ENCODE measurements around the gene FNDC3B. TPM values are rescaled to one million over a fixed set of nuclear protein-coding genes. Genes with fewer than 3 reads are reported as not detected.

FNDC3B gene
- total and polyA plus RNA-seq, 2 of the 8 experiments (the other 6 are each of a cell fraction or from before 2014, with no cell fraction given): 14.1 to 44.4 TPM

GRCh38 chr3:172132159-172132586 is 92.8 kb downstream of the FNDC3B start:
- Histone ChIP-seq H4K5ac (ENCODE audit: insufficient read length, low read depth, low read length) (no peak overlapping the region), H3K56ac (replicated peaks; ENCODE audit: insufficient read length, low read depth, low read length) (no peak overlapping the region), H3K4me2 (ENCODE audit: insufficient read depth in 1 of 2, low read depth in 2 of 2, low read length in 2 of 2) (no peak overlapping the region), H2AK5ac (ENCODE audit: low read depth, low read length) (no peak overlapping the region), H3K4me3 (ENCODE audit: extremely low read depth in 1 of 4, insufficient read depth in 2 of 4, low read depth in 3 of 4, low read length in 4 of 4) (no peak overlapping the region), H3K79me1 (ENCODE audit: low read depth, low read length) (peaks cover 5% of the 10 kb centered on the region; the same call in 1 of the 2 replicates), H3K27me3 (replicated peaks in 1 of 4; ENCODE audit: control insufficient read depth in 3 of 4, extremely low read depth in 1 of 4, insufficient read depth in 3 of 4, low read length in 3 of 4) (no peaks in the 10 kb centered on the region), H3K9ac (replicated peaks in 1 of 4; ENCODE audit: extremely low read depth in 1 of 4, low read depth in 3 of 4, low read length in 3 of 4) (no peak overlapping the region), H2BK15ac (ENCODE audit: low read length) (no peak overlapping the region), H3K4me1 (replicated peaks in 1 of 4; ENCODE audit: control insufficient read depth in 3 of 4, insufficient read depth in 4 of 4, low read length in 3 of 4) (peaks cover 3 to 10% (median 7%) of the 10 kb centered on the region in 4 experiments; a peak in 6 of 7 replicates), H3K14ac (ENCODE audit: insufficient read length) (no peak overlapping the region), H3K79me2 (ENCODE audit: control insufficient read depth in 1 of 2, insufficient read depth in 2 of 2, low read length in 2 of 2) (peaks cover 0 to 46% of the 10 kb centered on the region in 2 experiments), H3K36me3 (ENCODE audit: control insufficient read depth in 2 of 4, insufficient read depth in 4 of 4, low read length in 3 of 4) (peaks cover 0 to 3% (median 1%) of the 10 kb centered on the region in 4 experiments; a peak in 3 of 8 replicates), H4K8ac (ENCODE audit: extremely low read depth, insufficient read depth, low read length) (no peak overlapping the region), H3K4ac (replicated peaks; ENCODE audit: insufficient read length, low read depth, low read length) (no peak overlapping the region), H4K91ac (replicated peaks; ENCODE audit: insufficient read length, low read length) (no peak overlapping the region), H2BK5ac (ENCODE audit: low read depth, low read length) (no peak overlapping the region), H3K18ac (ENCODE audit: extremely low read depth, low read length) (no peak overlapping the region), H2BK12ac (ENCODE audit: low read depth, low read length) (no peak overlapping the region), H3K23me2 (ENCODE audit: low read depth, low read length) (no peaks in the 10 kb centered on the region), H2BK120ac (replicated peaks; ENCODE audit: low read depth, low read length) (no peak overlapping the region), H4K20me1 (replicated peaks in 1 of 2; ENCODE audit: control insufficient read depth in 1 of 2, insufficient read depth in 2 of 2, low read length in 2 of 2) (no peaks in the 10 kb centered on the region), H3K27ac (ENCODE audit: low read depth, low read length) (no peak overlapping the region), H3K9me3 (ENCODE audit: insufficient read depth in 2 of 2, low read depth in 1 of 2, low read length in 1 of 2) (no peaks in the 10 kb centered on the region), H3K23ac (ENCODE audit: insufficient read length) (no peak overlapping the region), H2BK20ac (ENCODE audit: low read length) (no peak overlapping the region), H2AFZ (ENCODE audit: low read length) (no peak overlapping the region)
- 87% methylated on average over 4 of the region's 4 CpGs; no CpG with 5 or more reads in 1 of the 2 experiments for WGBS, 2 experiments (ENCODE audit: extremely low coverage in 1 of 2, insufficient coverage in 1 of 2, insufficient read length in 1 of 2, insufficient replicate concordance in 2 of 2, low coverage in 1 of 2, low lambda C conversion rate in 2 of 2, missing lambda C conversion rate in 1 of 2)
- CTCF ChIA-PET (ENCODE audit: partially characterized antibody): interaction anchor here (0.8 to 1.2 kb wide), 2 partner anchors 8 to 156 kb away, joined by 3 to 4 read pairs; no protein-coding TSS in a partner anchor
- DNase-seq (ENCODE audit: low read depth in 1 of 2, low spot score in 2 of 2): no peak
- no peak for FAIRE-seq
- POLR2A ChIA-PET (ENCODE audit: partially characterized antibody): no interaction called here
- TF ChIP-seq TBP (IDR thresholded peaks at IDR 0.05; ENCODE audit: low read depth, low read length) (no peak), E2F6 (IDR thresholded peaks at IDR 0.05) (no peak), KDM4A (IDR thresholded peaks at IDR 0.05; ENCODE audit: low read depth, low read length, severe bottlenecking) (no peak), POLR2A (IDR thresholded peaks at IDR 0.05; ENCODE audit: control extremely low read depth in 1 of 2, low read depth in 2 of 2, low read length in 2 of 2) (no peak), TEAD4 (IDR thresholded peaks at IDR 0.05; ENCODE audit: low read depth, low read length) (no peak), HDAC2 (IDR thresholded peaks at IDR 0.05; ENCODE audit: borderline replicate concordance in 1 of 2, low read depth in 2 of 2, low read length in 2 of 2) (no peak), CBX5 (IDR thresholded peaks at IDR 0.05; ENCODE audit: low read depth, low read length) (no peak), TAF1 (IDR thresholded peaks at IDR 0.05; ENCODE audit: low read depth, low read length) (no peak), SRF (IDR thresholded peaks at IDR 0.05; ENCODE audit: low read depth, low read length) (no peak), EGR1 (IDR thresholded peaks at IDR 0.05; ENCODE audit: borderline replicate concordance, low read depth, low read length) (no peak)
- TF ChIP-seq, protein P1, sequence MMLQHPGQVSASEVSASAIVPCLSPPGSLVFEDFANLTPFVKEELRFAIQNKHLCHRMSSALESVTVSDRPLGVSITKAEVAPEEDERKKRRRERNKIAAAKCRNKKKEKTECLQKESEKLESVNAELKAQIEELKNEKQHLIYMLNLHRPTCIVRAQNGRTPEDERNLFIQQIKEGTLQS (IDR thresholded peaks at IDR 0.05; ENCODE audit: insufficient read depth, low read depth, low read length): no peak
- TF ChIP-seq, protein P2, sequence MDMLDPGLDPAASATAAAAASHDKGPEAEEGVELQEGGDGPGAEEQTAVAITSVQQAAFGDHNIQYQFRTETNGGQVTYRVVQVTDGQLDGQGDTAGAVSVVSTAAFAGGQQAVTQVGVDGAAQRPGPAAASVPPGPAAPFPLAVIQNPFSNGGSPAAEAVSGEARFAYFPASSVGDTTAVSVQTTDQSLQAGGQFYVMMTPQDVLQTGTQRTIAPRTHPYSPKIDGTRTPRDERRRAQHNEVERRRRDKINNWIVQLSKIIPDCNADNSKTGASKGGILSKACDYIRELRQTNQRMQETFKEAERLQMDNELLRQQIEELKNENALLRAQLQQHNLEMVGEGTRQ (IDR thresholded peaks at IDR 0.05; ENCODE audit: low read length): no peak
